HCT116 (cell line): ENCODE measurements around the gene FHIT. TPM values are rescaled to one million over a fixed set of nuclear protein-coding genes. Genes with fewer than 3 reads are reported as not detected.

Experiments used
- ATAC-seq: fragments of 200-7000 bp; cut with Tn5 transposase; 2 replicates; pipeline ENCODE4 v1.9.1; 2020; ENCODE audit warnings: mild to moderate bottlenecking, moderate library complexity
- BruUV-seq: library from RNA; stranded (reverse); fragments of 400-500 nt; replicated peaks from 2 replicates; lab custom pipeline; 2021; lab: Mats Ljungman, UMichigan
- CTCF ChIA-PET: fragments of 300-600 bp; sonication (Branson Sonifier 250); formaldehyde crosslinking; loops from one replicate; lab custom pipeline; 2021; ENCODE audit warnings: antibody characterized with exemption; lab: Charles Lee
- POLR2A ChIA-PET: fragments of 300-600, 350-600 bp; sonication (Branson Sonifier 250); formaldehyde crosslinking; loops from one replicate; lab custom pipeline; 2021; ENCODE audit warnings: antibody characterized with exemption; lab: Charles Lee
- RAD21 ChIA-PET, 2 experiments: fragments of 300-600 bp; sonication (Branson Sonifier 250); formaldehyde crosslinking; loops; one replicate each; lab custom pipeline; 2023; ENCODE audit warnings: low total read pairs in 2 of 2; ENCODE audit not compliant: uncharacterized antibody in 2 of 2, unreplicated experiment in 2 of 2, low non-redundant PET in 1 of 2; lab: Charles Lee
- DNase-seq: peaks from one replicate; pipeline ENCODE4 v3.0.0-alpha.2; 2010; ENCODE audit warnings: low read depth, low spot score
- H2AFZ ChIP-seq: fragments of 200-600 bp; shearing (Covaris generic), sonication (generic); 2 replicates; pipeline ENCODE4 v1.6.1; 2017; ENCODE audit warnings: low read depth, mixed run types, mixed read lengths, antibody characterized with exemption, low read length; ENCODE audit not compliant: poor library complexity, severe bottlenecking
- H3K27ac ChIP-seq: 2 replicates; pipeline ENCODE4 v1.5.1; 2012; ENCODE audit warnings: low read depth, low read length
- H3K27me3 ChIP-seq: fragments of 200-600 bp; sonication (generic); 2 replicates; pipeline ENCODE4 v1.6.1; 2016; ENCODE audit warnings: mixed run types, low read length, mixed read lengths; ENCODE audit not compliant: insufficient read depth
- H3K36me3 ChIP-seq, 2 experiments: fragments of 200-500 bp in 1 of 2; fragments of 200-600 bp in 1 of 2; sonication (Bioruptor generic) in 1 of 2; sonication (generic) in 1 of 2; 2 replicates each; pipeline versions ENCODE4 v1.5.1 to v1.6.1; 2014 to 2016; ENCODE audit warnings: low read length in 2 of 2, inconsistent platforms in 1 of 2, mixed read lengths in 1 of 2, mixed run types in 1 of 2; ENCODE audit not compliant: insufficient read depth in 2 of 2, control insufficient read depth in 1 of 2
- H3K4me1 ChIP-seq, 2 experiments: fragments of 200-600 bp in 1 of 2; sonication (generic) in 1 of 2; 2 replicates each; pipeline versions ENCODE4 v1.5.1 to v1.6.1; 2012 to 2017; ENCODE audit warnings: low read length in 2 of 2, inconsistent platforms in 1 of 2, mild to moderate bottlenecking in 1 of 2, mixed read lengths in 1 of 2, mixed run types in 1 of 2, moderate library complexity in 1 of 2; ENCODE audit not compliant: insufficient read depth in 2 of 2, control insufficient read depth in 1 of 2
- H3K4me2 ChIP-seq: fragments of 200-600 bp; sonication (generic); 2 replicates; pipeline ENCODE4 v1.6.1; 2017; ENCODE audit warnings: mixed run types, low read length, mixed read lengths
- H3K4me3 ChIP-seq, 2 experiments: fragments of 200-600 bp in 1 of 2; sonication (generic) in 1 of 2; replicated peaks in 1 of 2; 2 replicates each; pipeline ENCODE4 v1.5.1; 2011 to 2016; ENCODE audit warnings: low read length in 2 of 2, control low read depth in 1 of 2, low read depth in 1 of 2, mild to moderate bottlenecking in 1 of 2, mixed read lengths in 1 of 2, mixed run types in 1 of 2
- H3K79me2 ChIP-seq: fragments of 200-600 bp; sonication (generic); 2 replicates; pipeline ENCODE4 v1.6.1; 2017; ENCODE audit warnings: mild to moderate bottlenecking, mixed run types, low read length, moderate library complexity, mixed read lengths; ENCODE audit not compliant: insufficient read depth
- H3K9ac ChIP-seq: fragments of 200-600 bp; sonication (generic); 2 replicates; pipeline ENCODE4 v1.6.1; 2016; ENCODE audit warnings: low read length, mixed read lengths
- H3K9me2 ChIP-seq: fragments of 200-600 bp; sonication (generic), shearing (Covaris generic); 2 replicates; pipeline ENCODE4 v1.6.1; 2017; ENCODE audit warnings: mixed run types, mild to moderate bottlenecking, moderate library complexity; ENCODE audit not compliant: insufficient read depth
- H3K9me3 ChIP-seq, 2 experiments: fragments of 200-500 bp in 1 of 2; fragments of 200-600 bp in 1 of 2; sonication (Bioruptor generic) in 1 of 2; sonication (generic) in 1 of 2; 2 replicates each; pipeline ENCODE4 v1.6.1; 2014 to 2017; ENCODE audit warnings: low read length in 2 of 2, mixed read lengths in 2 of 2, inconsistent platforms in 1 of 2, low read depth in 1 of 2, mild to moderate bottlenecking in 1 of 2, mixed run types in 1 of 2, moderate library complexity in 1 of 2; ENCODE audit not compliant: control insufficient read depth in 1 of 2, insufficient read depth in 1 of 2
- H4K20me1 ChIP-seq: fragments of 200-600 bp; sonication (generic), shearing (Covaris generic); 2 replicates; pipeline ENCODE4 v1.6.1; 2017; ENCODE audit warnings: mixed run types, mild to moderate bottlenecking, moderate library complexity; ENCODE audit not compliant: insufficient read depth
- CBX3 ChIP-seq: IDR thresholded peaks from 2 replicates; pipeline ENCODE4 v1.6.1; 2012; ENCODE audit warnings: low read depth
- CEBPB ChIP-seq: IDR thresholded peaks from 2 replicates; pipeline ENCODE4 v1.6.1; 2012; ENCODE audit warnings: low read depth
- EGR1 ChIP-seq: IDR thresholded peaks from 2 replicates; pipeline ENCODE4 v1.6.1; 2012; ENCODE audit warnings: low read depth
- ELF1 ChIP-seq: IDR thresholded peaks from 2 replicates; pipeline ENCODE4 v1.6.1; 2012; ENCODE audit warnings: low read depth, borderline replicate concordance
- EZH2 ChIP-seq: fragments of 200-600 bp; sonication (generic); IDR thresholded peaks from 2 replicates; pipeline ENCODE4 v1.6.1; 2017; ENCODE audit warnings: antibody characterized with exemption, mixed run types
- EZH2phosphoT487 ChIP-seq: fragments of 200-600 bp; IDR thresholded peaks from 2 replicates; pipeline ENCODE4 v1.6.1; 2018; ENCODE audit warnings: antibody characterized with exemption, borderline replicate concordance
- FOSL1 ChIP-seq: IDR thresholded peaks from 2 replicates; pipeline ENCODE4 v1.6.1; 2012; ENCODE audit warnings: low read depth
- JUND ChIP-seq: IDR thresholded peaks from 2 replicates; pipeline ENCODE4 v1.6.1; 2012
- POLR2A ChIP-seq: IDR thresholded peaks from 2 replicates; pipeline ENCODE4 v1.7.0; 2011; ENCODE audit warnings: borderline replicate concordance; ENCODE audit not compliant: insufficient read depth, insufficient read length; ENCODE audit errors: extremely low read depth
- POLR2AphosphoS5 ChIP-seq: IDR thresholded peaks from 2 replicates; pipeline ENCODE4 v1.6.1; 2011; ENCODE audit warnings: mild to moderate bottlenecking, low read depth, low read length, moderate library complexity
- SIN3A ChIP-seq: IDR thresholded peaks from 2 replicates; pipeline ENCODE4 v1.6.1; 2012; ENCODE audit warnings: low read depth
- SRF ChIP-seq: IDR thresholded peaks from 2 replicates; pipeline ENCODE4 v1.6.1; 2012; ENCODE audit warnings: low read depth
- TCF7L2 ChIP-seq: IDR thresholded peaks from 2 replicates; pipeline ENCODE4 v1.7.0; 2011; ENCODE audit warnings: borderline replicate concordance, inconsistent platforms; ENCODE audit not compliant: insufficient read depth, insufficient read length; ENCODE audit errors: extremely low read depth
- YY1 ChIP-seq: IDR thresholded peaks from 2 replicates; pipeline ENCODE4 v1.6.1; 2011; ENCODE audit warnings: low read length, low read depth, moderate library complexity, mild to moderate bottlenecking; ENCODE audit not compliant: insufficient replicate concordance; ENCODE audit errors: extremely low read depth
- ZFX ChIP-seq: fragments of 450-650 bp; IDR thresholded peaks from 2 replicates; pipeline ENCODE4 v1.6.1; 2017
- ZNF274 ChIP-seq: fragments of 200-500 bp; sonication (Bioruptor generic); IDR thresholded peaks from 2 replicates; pipeline ENCODE4 v1.6.1; 2014; ENCODE audit warnings: mild to moderate bottlenecking, low read depth, low read length, inconsistent platforms
- intact Hi-C: fragments of 100-400 bp; cut with micrococcal nuclease; formaldehyde crosslinking; loops from 2 replicates; pipeline ENCODE4 v1.10.0; 2022
- total RNA-seq: library from RNA; stranded (reverse); gene quantifications from one replicate; pipeline ENCODE4 v1.2.1, GENCODE V29; 2021; ENCODE audit not compliant: unreplicated experiment
- TF ChIP-seq, protein P1 (sequence below): IDR thresholded peaks from 2 replicates; pipeline ENCODE4 v1.6.1; 2012
- TF ChIP-seq, protein P2 (sequence below): IDR thresholded peaks from 2 replicates; pipeline ENCODE4 v1.6.1; 2012; ENCODE audit warnings: low read depth
- TF ChIP-seq, protein P3 (sequence below): IDR thresholded peaks from 2 replicates; pipeline ENCODE4 v1.6.1; 2012

Gene FHIT
- total RNA-seq, 1 experiment from 2014 or later = 20.1 TPM

DNA sequence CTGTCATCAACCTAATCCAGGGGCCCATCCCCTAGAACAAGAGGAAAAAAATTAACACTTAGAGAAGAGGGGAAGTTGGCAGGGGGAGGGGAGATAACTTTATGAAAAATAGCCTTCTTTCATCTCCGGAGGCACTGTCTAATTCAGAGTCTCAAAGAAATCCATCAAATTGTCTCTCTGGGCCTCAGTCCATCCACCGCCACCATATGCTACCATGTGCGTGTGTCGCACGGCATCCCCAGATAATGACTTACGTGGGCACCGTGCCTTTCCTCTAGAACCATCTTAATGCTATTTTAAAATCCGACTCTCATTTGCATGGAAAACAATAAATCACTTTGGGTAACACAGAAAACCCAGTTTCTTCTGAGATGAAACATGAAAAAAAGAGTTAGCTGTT is 619.7 kb downstream of the FHIT start:
- H3K4me1 ChIP-seq = no peaks in the 10 kb centered on the region

DNA sequence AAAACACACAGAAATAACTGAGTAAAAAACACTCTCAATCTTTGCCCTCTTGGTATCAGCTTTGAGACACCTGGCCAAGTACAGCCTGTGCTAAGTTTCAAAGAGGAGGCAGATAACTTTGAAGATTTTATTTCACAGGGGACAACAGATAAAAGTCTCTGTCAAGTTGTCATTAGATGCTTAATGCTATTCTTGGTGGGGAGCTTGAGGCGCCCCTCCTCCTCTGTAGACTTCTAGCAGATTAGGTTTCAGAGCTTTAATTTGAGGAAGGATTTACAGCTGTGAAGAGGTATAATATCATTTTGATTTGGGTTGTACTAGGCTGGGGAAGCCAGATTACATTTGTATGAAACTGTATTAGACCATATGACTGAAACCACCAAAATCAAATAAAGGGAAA is 620.3 kb downstream of the FHIT start:
- no peak overlapping the region for H2AFZ ChIP-seq
- ChIA-PET CTCF (no interaction called here), RAD21 (no interaction called here), POLR2A (no interaction called here)
- H3K9ac ChIP-seq = no peak overlapping the region
- H3K9me3 ChIP-seq = no peaks in the 10 kb centered on the region
- H3K36me3 ChIP-seq = no peaks in the 10 kb centered on the region
- no peaks in the 10 kb centered on the region for H3K4me1 ChIP-seq
- DNase-seq = no peak
- H3K4me2 ChIP-seq = no peak overlapping the region
- no peaks in the 10 kb centered on the region for H3K27me3 ChIP-seq
- H4K20me1 ChIP-seq = no peaks in the 10 kb centered on the region
- no peak overlapping the region for H3K4me3 ChIP-seq
- intact Hi-C loops = no loop called here
- no peak for ATAC-seq
- no peaks in the 10 kb centered on the region for H3K9me2 ChIP-seq
- H3K27ac ChIP-seq = no peak overlapping the region
- no TSS peak for BruUV-seq
- no peaks in the 10 kb centered on the region for H3K79me2 ChIP-seq
- TF ChIP-seq FOSL1 = no peak
- TF ChIP-seq SRF = no peak
- TF ChIP-seq ZNF274 = no peak
- TF ChIP-seq, protein P1, sequence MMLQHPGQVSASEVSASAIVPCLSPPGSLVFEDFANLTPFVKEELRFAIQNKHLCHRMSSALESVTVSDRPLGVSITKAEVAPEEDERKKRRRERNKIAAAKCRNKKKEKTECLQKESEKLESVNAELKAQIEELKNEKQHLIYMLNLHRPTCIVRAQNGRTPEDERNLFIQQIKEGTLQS = no peak
- no peak for TF ChIP-seq EGR1
- no peak for TF ChIP-seq CBX3
- TF ChIP-seq, protein P2, sequence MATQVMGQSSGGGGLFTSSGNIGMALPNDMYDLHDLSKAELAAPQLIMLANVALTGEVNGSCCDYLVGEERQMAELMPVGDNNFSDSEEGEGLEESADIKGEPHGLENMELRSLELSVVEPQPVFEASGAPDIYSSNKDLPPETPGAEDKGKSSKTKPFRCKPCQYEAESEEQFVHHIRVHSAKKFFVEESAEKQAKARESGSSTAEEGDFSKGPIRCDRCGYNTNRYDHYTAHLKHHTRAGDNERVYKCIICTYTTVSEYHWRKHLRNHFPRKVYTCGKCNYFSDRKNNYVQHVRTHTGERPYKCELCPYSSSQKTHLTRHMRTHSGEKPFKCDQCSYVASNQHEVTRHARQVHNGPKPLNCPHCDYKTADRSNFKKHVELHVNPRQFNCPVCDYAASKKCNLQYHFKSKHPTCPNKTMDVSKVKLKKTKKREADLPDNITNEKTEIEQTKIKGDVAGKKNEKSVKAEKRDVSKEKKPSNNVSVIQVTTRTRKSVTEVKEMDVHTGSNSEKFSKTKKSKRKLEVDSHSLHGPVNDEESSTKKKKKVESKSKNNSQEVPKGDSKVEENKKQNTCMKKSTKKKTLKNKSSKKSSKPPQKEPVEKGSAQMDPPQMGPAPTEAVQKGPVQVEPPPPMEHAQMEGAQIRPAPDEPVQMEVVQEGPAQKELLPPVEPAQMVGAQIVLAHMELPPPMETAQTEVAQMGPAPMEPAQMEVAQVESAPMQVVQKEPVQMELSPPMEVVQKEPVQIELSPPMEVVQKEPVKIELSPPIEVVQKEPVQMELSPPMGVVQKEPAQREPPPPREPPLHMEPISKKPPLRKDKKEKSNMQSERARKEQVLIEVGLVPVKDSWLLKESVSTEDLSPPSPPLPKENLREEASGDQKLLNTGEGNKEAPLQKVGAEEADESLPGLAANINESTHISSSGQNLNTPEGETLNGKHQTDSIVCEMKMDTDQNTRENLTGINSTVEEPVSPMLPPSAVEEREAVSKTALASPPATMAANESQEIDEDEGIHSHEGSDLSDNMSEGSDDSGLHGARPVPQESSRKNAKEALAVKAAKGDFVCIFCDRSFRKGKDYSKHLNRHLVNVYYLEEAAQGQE = no peak
- no peak for TF ChIP-seq POLR2AphosphoS5
- TF ChIP-seq SIN3A = no peak
- no peak for TF ChIP-seq TCF7L2
- TF ChIP-seq ZFX = no peak

More for the DNA sequence above, 619.7 kb downstream of the FHIT start:
- no peak overlapping the region for H3K27ac ChIP-seq
- POLR2A ChIA-PET = no interaction called here
- ATAC-seq = no peak
- RAD21 ChIA-PET = no interaction called here
- no peak overlapping the region for H3K9ac ChIP-seq
- no peaks in the 10 kb centered on the region for H3K9me2 ChIP-seq
- intact Hi-C loops = no loop called here
- no peaks in the 10 kb centered on the region for H3K79me2 ChIP-seq
- no peak for TF ChIP-seq FOSL1
- no peak for TF ChIP-seq TCF7L2
- TF ChIP-seq, protein P1 = no peak
- no peak for TF ChIP-seq CEBPB
- TF ChIP-seq, protein P3, sequence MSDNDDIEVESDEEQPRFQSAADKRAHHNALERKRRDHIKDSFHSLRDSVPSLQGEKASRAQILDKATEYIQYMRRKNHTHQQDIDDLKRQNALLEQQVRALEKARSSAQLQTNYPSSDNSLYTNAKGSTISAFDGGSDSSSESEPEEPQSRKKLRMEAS = no peak
- TF ChIP-seq EZH2phosphoT487 = no peak
- no peak for TF ChIP-seq YY1
- no peak for TF ChIP-seq POLR2A
- no peak for TF ChIP-seq JUND
- TF ChIP-seq EZH2 = no peak
- no peak for TF ChIP-seq ZNF274
- TF ChIP-seq EGR1 = no peak
- TF ChIP-seq ELF1 = no peak
- no peaks in the 10 kb centered on the region for H3K27me3 ChIP-seq
- no peaks in the 10 kb centered on the region for H3K36me3 ChIP-seq
- no peak for DNase-seq
- H4K20me1 ChIP-seq = no peaks in the 10 kb centered on the region
- H3K4me3 ChIP-seq = no peak overlapping the region
- CTCF ChIA-PET = no interaction called here
- no peak overlapping the region for H3K4me2 ChIP-seq
- H3K9me3 ChIP-seq = no peaks in the 10 kb centered on the region
- H2AFZ ChIP-seq = no peak overlapping the region
- no TSS peak for BruUV-seq
